HCEC 1CT (cell line): ENCODE measurements around the gene KRT72.
A peak's percentile ranks its signal among the peaks of the same experiment; 100 is the strongest.

Experiments used
- DNase-seq: peaks from one replicate; pipeline ENCODE4 v3.0.0-alpha.2; 2017

The KRT72 gene

DNA sequence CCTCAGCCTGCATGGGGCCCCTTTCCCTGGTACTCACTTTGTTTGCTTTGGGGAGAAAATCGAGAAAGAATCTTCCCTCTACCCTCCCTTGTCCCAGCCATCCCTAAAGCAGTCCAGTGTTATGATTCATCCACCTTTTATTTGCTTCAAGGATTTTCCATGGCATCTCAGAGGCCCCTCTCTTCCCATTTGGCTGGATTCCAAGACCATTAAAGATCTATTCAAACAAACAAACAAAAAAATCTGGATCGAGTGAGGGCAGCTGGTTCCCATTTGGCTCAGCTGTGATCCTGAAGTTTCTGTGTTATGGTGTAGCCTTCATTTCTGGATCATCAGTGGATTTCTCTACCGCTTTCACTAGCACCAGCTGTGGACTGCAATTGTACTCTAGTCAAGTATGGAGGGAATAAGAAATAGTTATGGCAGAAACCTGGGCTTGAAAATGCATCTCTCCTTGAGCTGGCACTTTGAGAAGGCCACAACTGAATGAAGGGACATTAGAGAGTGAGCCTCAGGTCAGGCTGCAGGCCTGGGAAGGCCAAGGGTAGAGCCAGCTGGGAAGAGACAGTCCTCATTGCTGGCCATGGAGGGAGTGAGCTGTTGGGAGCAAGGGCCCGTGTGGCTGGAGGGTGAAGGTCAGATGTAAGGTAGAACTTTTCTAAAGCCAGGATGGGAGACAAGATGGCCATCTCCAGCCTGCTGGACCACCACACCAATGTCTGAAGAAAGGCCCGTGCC, 62.0 kb downstream of the KRT72 start:
- DNase-seq: peak; percentile 41

DNA sequence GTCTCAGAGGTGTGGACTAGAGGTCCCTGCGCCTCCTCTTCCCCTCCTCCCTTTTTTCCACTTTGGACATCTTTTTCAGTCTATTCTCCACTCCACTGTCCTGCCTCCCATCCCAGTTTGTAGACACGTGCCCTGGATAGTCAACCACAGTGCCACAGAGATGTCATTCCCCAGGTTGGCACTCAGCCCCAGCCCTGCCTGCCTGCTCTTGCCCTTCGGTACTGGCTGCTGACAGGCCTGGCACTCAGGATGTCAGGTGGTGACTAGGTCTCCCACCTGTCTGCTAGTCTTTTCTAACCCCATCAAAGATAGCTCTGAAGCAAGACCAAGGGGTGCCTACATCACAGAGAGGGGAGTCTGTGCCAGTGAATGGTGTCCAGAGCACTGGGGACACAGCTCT, 64.2 kb downstream of the KRT72 start:
- no peak for DNase-seq
